NCI-H82 (cell line): ENCODE measurements around the gene CDHR2.
A peak's percentile ranks its signal among the peaks of the same experiment; 100 is the strongest.

ENCODE experiments used
- DNase-seq: peaks from one replicate; lab custom pipeline; 2025; lab: John Stamatoyannopoulos, UW

CDHR2 gene

DNA sequence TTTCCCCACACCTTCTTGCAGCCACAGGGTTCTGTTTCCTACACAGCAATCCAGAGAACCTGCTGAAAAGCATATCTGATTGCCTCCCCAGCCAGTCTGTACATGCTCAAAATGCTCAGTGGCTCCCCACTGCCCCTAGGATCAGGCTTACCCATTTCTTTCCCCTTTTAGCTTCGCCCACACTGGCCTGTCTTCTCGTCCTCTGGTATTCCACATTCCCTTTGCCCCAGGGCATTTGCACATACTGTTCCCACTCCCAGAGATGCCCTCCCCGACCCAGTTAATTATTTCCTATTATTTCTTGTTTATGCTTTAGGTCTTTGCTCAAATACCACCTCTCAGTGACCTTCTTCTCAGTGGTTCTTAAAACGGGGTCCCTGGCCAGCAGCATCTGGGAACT lies 91.5 kb downstream of the CDHR2 start:
- no peak for DNase-seq

DNA sequence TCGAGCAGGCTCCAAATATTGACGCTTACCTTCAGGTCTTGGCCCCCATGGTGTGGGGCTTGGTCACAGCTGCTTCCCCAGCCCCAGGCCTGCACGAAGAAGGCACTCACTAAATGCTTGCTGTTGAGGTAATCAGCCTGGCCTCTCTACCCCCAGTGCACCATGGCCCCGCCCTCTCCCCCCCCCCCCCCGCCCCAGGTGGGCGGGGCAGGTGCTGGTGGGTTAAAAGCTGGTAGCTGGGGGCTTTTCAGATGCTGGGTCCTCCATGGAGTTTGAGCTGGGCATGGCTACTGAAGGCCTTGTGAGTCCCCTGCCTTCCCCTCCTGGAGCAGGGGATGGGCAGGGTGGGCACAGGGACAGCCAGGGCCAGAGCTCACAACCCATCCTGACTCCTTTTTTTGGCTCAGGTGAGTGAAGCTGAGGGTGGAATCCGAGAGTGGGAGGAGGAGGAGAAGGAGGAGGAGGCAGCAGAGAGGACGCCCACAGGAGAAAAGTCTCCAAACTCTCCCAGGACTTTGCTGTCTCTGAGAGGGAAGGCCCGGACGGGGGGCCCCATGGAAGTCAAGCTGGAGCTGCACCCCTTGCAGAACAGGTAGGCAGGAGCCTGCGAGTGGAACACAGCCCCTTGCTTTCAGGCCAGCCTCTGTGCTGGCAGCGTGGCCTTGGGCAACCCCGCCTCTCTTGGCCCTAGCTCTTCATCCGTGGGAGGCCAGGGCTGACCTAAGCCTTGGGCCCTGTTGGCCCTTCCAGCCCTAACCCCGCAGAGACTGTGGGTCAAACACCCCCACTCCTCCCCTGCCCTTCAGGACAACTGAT lies 93.7 kb downstream of the CDHR2 start:
- peak; percentile 16 for DNase-seq

DNA sequence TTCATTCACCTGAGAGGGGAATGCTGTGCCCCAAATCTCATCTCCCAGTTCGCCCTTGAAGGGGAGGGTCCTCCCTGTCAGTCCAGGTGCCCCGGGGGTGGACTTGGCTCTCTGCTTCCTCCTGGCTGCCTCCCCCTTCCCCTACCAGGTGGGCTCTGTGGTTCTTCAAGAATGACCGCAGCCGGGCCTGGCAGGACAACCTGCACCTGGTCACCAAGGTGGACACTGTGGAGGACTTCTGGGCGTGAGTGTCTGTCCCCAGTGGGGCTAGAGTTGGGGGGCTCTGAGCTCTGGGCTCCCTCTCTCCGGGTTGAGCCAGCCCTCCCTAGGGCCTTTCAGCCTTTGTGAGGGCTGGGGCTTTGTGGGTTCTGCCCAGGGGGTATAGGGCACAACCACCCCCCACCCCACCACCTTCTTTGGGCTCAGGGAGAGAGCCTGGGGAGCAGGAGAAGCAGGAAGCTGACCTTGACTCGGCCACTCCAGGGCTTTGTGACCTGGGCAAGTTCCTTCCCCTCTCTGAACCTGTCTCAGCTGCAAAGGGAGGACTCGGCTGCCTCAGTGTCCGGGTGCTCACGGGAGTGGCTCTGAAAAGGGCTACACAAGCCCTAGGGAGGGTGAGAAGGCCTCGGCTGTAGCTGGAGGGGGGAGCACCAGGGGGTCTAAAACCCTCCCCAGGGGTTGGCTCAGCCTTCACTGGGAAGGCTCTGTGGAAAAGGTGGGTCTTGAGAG lies 94.5 kb downstream of the CDHR2 start:
- no peak for DNase-seq

DNA sequence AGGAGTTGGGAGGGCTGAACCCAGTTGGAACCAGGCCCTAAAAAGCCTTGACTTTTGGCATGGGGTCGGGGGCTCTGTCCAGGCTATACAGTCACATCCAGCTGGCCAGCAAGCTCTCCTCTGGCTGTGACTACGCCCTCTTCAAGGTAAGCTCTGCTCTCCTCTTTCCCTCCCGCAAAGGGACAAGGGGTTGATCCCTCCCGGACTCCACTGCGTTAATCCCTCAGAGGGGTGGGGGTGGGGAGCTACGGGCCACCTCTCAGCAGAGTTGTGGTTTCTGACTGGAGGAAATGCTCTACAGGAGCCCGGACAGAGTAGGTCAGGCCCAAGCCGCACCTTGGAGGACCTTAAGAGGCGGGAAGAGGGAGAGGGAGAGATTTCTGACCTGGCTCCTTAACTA lies 95.2 kb downstream of the CDHR2 start:
- DNase-seq = peak; percentile 71

DNA sequence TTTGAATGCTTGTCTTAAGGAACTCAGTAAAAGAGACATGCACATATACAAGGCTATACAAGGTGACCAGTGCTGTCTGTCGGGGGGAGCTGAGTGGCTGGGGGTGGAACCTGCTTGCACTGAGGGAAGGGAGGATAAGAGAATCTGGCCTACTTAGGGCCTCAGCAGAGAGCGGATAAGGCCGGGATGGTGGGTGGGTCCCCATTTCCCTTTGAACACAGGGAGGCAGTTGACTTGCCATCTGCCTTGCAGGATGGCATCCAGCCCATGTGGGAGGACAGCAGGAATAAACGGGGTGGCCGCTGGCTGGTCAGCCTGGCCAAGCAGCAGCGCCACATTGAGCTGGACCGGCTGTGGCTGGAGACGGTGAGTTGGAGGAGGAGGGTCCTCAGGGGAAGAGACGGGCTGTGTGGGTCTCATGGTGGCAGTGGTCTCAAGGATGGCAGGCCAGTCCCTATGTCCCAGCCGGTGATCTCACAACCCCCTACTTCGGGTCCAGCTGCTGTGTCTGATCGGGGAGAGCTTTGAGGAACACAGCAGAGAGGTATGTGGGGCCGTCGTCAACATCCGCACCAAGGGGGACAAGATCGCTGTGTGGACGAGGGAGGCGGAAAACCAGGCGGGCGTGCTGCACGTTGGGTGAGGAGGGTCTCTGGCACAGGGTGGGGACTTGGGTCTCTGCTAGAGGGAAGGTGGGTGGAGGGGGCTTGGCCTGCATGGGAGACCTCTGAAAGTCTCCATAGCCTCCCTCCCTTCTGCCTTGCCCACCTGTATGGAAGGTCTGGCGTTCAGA lies 95.9 kb downstream of the CDHR2 start:
- peak; percentile 34 for DNase-seq
